ENCODE measurements around the gene DLG2.
"Not testable (repeated sequence)": the region's sequence is repeated elsewhere in the genome, so short reads cannot be mapped to it uniquely, and the experiment has no call there.

Gene DLG2

DNA sequence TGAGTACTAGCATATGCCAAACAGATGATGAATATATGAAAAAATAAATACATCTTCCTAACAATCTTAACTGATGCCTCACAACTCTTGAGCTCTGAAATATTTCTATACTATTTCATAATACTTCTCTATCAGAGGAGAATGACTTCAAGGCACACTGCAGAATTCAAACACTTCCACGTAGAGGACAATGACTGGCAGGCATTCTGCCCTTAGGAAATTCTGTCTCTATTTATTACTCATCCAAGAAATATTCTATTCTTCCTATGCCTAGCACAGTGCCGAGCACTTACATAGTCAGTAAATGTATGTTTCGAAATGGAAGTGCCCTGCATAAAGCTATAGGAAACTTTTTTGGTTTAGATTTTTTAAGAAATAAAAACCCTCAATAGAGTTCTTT is 809.1 kb downstream of the DLG2 start:
- DNase-seq, result no peak

- no peak for DNase-seq
These were observed 814.6 kb downstream of the DLG2 start for GRCh38 chr11:84812471-84812969.

DNA sequence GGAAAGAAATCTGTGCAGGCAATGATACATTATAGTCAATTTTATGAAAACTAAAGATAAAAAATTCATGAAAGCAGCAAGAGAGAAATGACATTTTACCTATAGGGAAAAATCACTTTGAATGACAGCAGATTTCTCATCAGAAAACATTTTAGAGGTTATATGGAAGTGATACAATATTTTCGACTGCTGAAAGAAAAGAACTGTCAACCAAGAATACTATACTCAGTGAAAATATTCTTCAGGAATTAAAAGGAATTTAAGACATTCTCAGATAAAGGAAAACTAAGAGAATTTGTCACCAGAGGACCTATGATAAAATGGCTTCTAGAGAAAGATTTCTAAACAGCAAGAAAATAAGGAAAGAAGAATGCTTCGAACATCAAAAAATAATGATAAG is 820.8 kb downstream of the DLG2 start:
- no peak for DNase-seq

- DNase-seq, result no peak
These were observed 823.1 kb downstream of the DLG2 start for GRCh38 chr11:84804041-84804440.

DNA sequence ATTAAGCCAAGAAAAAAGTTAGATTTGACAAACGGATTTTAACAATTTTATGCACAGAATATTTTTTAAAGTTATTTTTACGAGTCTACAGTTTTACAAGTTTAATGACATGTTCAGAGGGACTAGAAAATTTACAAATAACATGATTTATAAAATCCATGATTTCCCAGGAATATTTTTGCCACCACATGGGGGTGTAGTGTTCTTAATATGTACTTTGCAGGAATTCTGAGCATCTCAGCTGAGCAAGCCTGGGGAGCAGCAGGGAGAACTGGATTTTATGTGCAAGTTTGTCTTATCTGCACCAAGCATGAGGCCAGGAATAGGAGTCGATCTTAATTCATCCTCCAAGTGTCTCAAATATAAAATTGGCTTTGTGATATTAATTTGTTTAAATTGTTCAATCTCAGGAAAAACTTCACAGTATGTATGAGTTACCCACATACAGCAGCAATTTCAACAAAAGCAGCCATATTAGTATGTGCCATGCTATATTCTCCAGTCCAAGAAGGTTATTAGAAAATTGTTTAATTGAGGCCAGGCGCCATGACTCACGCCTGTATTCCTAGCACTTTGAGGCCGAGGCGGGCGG is 826.3 kb downstream of the DLG2 start:
- DNase-seq, result no peak

GRCh38 chr11:84799112-84799511 is 828.0 kb downstream of the DLG2 start:
- no peak for DNase-seq

DNA sequence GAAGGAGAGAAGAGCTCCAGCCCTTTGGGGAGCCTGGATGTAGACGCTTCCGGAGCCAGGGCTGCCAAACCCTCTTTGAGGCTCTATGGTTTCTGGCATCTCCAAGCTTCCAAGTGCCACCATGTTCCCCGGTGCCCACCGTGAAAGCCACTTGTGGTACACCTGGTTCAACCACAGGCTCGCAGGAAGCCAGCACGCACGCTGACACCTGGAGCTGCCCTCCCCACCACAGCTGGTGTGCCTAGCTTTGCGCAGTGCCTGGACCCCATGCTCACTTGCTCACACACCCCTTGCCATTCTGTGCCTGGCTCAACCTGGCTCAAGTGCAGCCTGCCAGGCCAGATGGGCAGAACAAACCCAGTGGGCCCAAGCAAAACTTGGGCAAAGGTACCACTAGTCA is 831.4 kb downstream of the DLG2 start:
- DNase-seq, result no peak

- no peak for DNase-seq
These were observed 832.3 kb downstream of the DLG2 start for GRCh38 chr11:84794663-84795443.

DNA sequence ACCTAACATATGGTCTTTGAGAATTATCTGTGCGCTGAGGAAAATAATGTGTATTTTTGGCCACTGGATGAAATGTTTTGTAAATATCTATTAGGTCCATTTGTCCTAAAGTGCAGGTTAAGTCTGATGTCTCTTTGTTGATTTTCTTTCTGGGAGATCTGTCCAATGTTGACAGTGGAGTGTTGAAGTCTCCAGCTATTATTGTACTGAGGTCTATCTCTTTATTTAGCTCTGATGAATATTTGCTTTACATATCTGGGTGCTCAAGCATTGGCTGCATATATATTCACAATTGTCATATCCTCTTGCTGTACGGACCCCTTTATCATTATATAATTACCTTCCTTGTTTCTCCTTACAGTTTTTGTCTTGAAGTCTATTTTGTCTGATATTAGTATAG is 833.8 kb downstream of the DLG2 start:
- DNase-seq, result no peak

GRCh38 chr11:84790849-84791427 is 836.2 kb downstream of the DLG2 start:
- DNase-seq, result no peak

- DNase-seq, result no peak
These were observed 838.9 kb downstream of the DLG2 start for GRCh38 chr11:84788220-84788619.

DNA sequence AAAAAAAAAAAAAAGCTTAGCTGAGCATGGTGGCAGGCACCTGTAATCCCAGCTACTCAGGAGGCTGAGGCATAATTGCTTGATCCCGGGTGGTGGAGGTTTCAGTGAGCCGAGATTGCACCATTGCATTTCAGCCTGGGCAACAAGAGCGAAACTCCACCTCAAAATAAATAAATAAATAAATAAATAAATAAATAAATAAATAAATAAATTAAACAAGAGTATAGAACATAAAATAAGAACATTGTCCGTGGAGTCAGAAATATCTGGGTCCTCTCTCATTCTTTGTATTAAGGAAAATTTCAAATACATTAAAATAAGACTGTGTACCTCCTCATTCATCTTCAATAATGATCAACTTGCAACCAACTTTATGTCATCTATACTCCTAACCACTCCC is 843.0 kb downstream of the DLG2 start:
- not testable (repeated sequence) for DNase-seq

- no peak for DNase-seq
These were observed 846.4 kb downstream of the DLG2 start for GRCh38 chr11:84780689-84781293.

GRCh38 chr11:84775503-84775902 is 851.6 kb downstream of the DLG2 start:
- no peak for DNase-seq

DNA sequence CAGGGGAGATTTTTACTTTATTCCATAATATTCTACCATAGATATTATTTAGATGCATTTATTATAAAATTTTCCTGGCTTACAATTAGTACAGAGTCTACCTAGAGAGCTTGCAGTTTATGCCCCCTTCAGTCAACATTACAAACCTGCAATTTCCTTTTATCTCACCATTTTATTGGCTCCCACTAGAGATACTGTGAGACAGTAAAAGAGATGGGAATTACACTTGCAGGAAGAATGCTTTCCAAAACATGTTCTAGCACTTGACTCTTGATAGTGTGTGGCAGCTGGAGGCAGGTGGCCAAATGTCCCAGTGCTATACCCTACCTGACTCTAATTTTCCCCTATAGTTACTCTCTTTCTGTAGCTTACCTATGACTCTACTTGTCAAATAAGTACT is 863.2 kb downstream of the DLG2 start:
- no peak for DNase-seq

DNA sequence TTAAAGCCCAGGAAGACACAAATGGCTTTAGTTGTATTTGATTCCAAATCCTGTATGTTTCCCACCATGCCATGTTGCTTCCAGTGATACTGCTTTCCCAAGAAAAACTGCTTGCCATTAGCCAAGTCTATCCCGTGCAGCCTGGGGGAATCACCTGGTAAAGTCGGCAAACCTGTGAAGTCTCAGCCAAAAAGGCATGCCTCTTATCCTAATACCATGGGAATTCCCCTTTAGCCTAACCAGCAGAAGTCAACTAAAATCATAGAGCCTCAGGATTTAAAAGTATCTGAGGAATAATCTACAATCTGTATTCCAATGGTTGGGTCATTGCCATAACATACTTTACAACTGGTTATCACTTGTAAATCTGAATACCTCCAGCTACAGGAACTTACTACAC is 869.4 kb downstream of the DLG2 start:
- no peak for DNase-seq

DNA sequence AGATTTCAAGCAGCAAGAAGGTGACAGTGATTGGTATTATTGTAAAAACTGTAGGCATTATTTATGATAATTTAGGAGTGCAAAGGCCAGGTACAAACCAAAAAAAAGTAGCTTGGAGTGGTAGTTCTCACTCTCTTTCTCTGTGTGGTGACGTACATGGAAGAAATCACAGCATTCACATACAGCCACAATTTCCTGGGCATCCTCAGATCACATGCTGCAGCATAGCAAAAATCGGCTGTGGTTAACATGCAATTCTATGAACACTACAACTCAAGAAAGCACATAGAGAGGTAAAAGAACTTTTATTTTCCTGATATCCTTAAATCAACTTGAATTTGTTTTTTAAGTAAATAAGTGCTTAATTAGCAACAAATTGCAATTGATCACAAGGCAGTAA is 875.8 kb downstream of the DLG2 start:
- DNase-seq, result no peak

- no peak for DNase-seq
These were observed 879.3 kb downstream of the DLG2 start for GRCh38 chr11:84747871-84748270.

- no peak for DNase-seq
These were observed 887.1 kb downstream of the DLG2 start for GRCh38 chr11:84740050-84740449.

GRCh38 chr11:84724256-84724655 is 902.9 kb downstream of the DLG2 start:
- DNase-seq, result no peak

GRCh38 chr11:84722583-84723108 is 904.5 kb downstream of the DLG2 start:
- DNase-seq, result no peak

DNA sequence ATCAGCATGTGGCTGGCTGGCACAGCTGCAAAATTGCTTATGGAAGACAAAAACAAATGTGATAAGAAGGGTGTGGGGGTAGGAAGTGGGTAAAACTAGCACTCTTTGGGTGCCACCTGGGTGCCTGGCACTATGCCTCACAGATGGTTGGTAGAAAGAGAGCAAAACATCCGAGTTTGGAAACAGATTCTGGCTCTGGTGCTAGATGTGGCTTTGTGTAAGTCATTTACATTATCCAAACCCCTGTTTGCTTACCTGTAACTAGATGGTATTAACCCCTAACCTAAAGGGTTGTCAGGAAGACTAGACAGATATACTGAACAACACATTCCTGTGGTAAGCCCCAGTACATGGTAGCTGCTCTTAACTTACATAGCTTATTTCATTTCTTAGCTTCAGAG is 905.6 kb downstream of the DLG2 start:
- DNase-seq, result no peak

GRCh38 chr11:84720706-84721402 is 906.3 kb downstream of the DLG2 start:
- DNase-seq, result no peak

All from NK-92 treated with Interleukin-12 subunit alpha and Interleukin-12 subunit beta, amount 100 ng/mL, for 24 hours (cell line).